ENCODE data around the gene ESR2.

DNA sequence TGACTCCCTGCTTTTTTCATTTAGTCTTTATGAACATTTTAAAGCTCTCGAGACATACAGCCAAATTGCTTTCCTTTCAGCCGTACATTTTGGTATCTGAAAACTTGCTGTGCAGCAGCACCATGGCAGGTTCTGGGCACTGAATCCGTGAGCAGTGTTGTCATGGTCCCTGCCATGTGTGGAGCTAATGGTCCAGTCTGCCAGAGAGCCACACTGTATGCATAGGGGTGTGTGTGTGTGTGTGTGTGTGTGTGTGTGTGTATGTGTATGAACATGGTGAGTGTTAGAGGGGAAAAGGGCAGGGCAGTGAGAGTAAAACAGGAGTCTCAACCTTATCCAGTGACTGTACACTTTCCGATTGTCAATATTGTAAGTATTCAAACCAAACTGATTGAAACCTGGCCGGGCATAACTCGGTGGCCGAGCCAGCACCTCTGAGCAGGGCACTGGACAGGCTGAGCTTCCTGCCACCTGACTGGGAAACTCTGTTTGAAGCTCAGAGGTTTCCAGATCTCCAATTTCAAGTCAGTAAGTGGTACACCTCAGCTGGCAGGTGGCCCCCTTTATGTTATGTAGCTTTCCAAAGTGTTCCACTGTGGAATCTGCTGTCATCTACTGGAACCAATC, 110.0 kb downstream of the ESR2 start:
- TF ChIP-seq POLR2A (IDR thresholded peaks at IDR 0.05; ENCODE audit: control extremely low read depth in 1 of 2, low read depth in 2 of 2, low read length in 2 of 2) (no peak), RAD21 (IDR thresholded peaks at IDR 0.05 in 1 of 2, conservative IDR thresholded peaks at IDR 0.05 in 1 of 2; ENCODE audit: low read depth in 2 of 2, low read length in 2 of 2) (no peak), SRF (IDR thresholded peaks at IDR 0.05; ENCODE audit: low read depth, low read length) (no peak), EZH2 (IDR thresholded peaks at IDR 0.05; ENCODE audit: low read depth, low read length, severe bottlenecking) (no peak)
